Esophagus muscularis mucosa (tissue), 4 donors: ENCODE data around the gene UBTD2. TPM values are rescaled to one million over a fixed set of nuclear protein-coding genes. Genes with fewer than 3 reads are reported as not detected.

Source experiments
- DNase-seq: peaks from one replicate; pipeline ENCODE4 v3.0.0-alpha.2; 2017; ENCODE audit errors: extremely low spot score
- H3K27ac ChIP-seq, 4 donors: fragments of 200-600 bp; sonication (generic); replicated peaks in 1 of 4; 1 replicate in 3 of 4; 2 replicates in 1 of 4; pipeline ENCODE4 v1.5.1; 2016 to 2019; ENCODE audit warnings: mild to moderate bottlenecking in 1 of 4
- H3K27me3 ChIP-seq, 4 donors: fragments of 200-600 bp; sonication (generic); one replicate each; pipeline versions ENCODE4 v1.5.1 to v1.6.0; 2016 to 2019
- H3K36me3 ChIP-seq, 4 donors: fragments of 200-600 bp; sonication (generic); one replicate each; pipeline ENCODE4 v1.5.1; 2016 to 2019
- H3K4me1 ChIP-seq, 4 donors: fragments of 200-600 bp; sonication (generic); one replicate each; pipeline ENCODE4 v1.5.1; 2016 to 2019
- H3K4me3 ChIP-seq, 4 donors: fragments of 200-600 bp; sonication (generic); 1 replicate in 2 of 4; 2 replicates in 2 of 4; pipeline ENCODE4 v1.5.1; 2016 to 2019; ENCODE audit warnings: mild to moderate bottlenecking in 4 of 4, moderate library complexity in 1 of 4
- H3K9me3 ChIP-seq, 4 donors: fragments of 200-600 bp; sonication (generic); 1 replicate in 3 of 4; 2 replicates in 1 of 4; pipeline ENCODE4 v1.5.1; 2016 to 2019
- EP300 ChIP-seq: sonication (generic); formaldehyde crosslinking; IDR thresholded peaks from one replicate; pipeline ENCODE4 v1.6.1; 2017; ENCODE audit warnings: antibody characterized with exemption
- POLR2A ChIP-seq: fragments of 450-650 bp; IDR thresholded peaks from one replicate; pipeline ENCODE4 v1.6.1; 2017; ENCODE audit warnings: antibody characterized with exemption, moderate library complexity, mild to moderate bottlenecking, low read depth
- POLR2AphosphoS5 ChIP-seq, 2 donors: sonication (generic); formaldehyde crosslinking; IDR thresholded peaks; one replicate each; pipeline ENCODE4 v1.6.1; 2017; ENCODE audit warnings: antibody characterized with exemption in 2 of 2
- WGBS: methylation state at CpG from one replicate; pipeline ENCODE4 v1.1.5; 2018; 5-methylcytosine and 5-hydroxymethylcytosine counted together
- intact Hi-C: fragments of 100-400 bp; cut with DNase I; formaldehyde crosslinking; loops from one replicate; pipeline ENCODE4 v1.15.1; 2023
- total RNA-seq, 4 donors: library from RNA; depleted of rRNA; stranded (reverse); fragments of >200 nt; gene quantifications; one replicate each; pipeline versions ENCODE4 v1.1.0 to v1.2.1, GENCODE V29; 2016
- TF ChIP-seq, protein P1 (sequence below), 3 experiments: fragments of 200-600 bp in 2 of 3; fragments of 450-650 bp in 1 of 3; sonication (generic) in 2 of 3; IDR thresholded peaks; one replicate each; pipeline ENCODE4 v1.5.1; 2017 to 2019; ENCODE audit warnings: antibody characterized with exemption in 3 of 3, mild to moderate bottlenecking in 2 of 3, moderate library complexity in 1 of 3

UBTD2 gene
- total RNA-seq, 4 donors from 2014 or later, result 19.4 to 20.0 (median 19.9) TPM

GRCh38 chr5:172223901-172224873 is 59.4 kb downstream of the UBTD2 start:
- intact Hi-C loops, result no loop called here
- Histone ChIP-seq H3K4me3 (no peak overlapping the region), H3K9me3 (peaks cover 0 to 2% (median 0%) of the 10 kb centered on the region in 4 donors), H3K36me3 (peaks cover 0 to 42% (median 12%) of the 10 kb centered on the region in 4 donors), H3K4me1 (no peaks in the 10 kb centered on the region), H3K27ac (no peak overlapping the region), H3K27me3 (no peaks in the 10 kb centered on the region)
- WGBS, result 94% methylated on average over 10 of the region's 10 CpGs
- DNase-seq, result no peak
- TF ChIP-seq POLR2AphosphoS5 (IDR thresholded peaks at IDR 0.05) (no peak), POLR2A (no peak), EP300 (no peak)
- TF ChIP-seq, protein P1, sequence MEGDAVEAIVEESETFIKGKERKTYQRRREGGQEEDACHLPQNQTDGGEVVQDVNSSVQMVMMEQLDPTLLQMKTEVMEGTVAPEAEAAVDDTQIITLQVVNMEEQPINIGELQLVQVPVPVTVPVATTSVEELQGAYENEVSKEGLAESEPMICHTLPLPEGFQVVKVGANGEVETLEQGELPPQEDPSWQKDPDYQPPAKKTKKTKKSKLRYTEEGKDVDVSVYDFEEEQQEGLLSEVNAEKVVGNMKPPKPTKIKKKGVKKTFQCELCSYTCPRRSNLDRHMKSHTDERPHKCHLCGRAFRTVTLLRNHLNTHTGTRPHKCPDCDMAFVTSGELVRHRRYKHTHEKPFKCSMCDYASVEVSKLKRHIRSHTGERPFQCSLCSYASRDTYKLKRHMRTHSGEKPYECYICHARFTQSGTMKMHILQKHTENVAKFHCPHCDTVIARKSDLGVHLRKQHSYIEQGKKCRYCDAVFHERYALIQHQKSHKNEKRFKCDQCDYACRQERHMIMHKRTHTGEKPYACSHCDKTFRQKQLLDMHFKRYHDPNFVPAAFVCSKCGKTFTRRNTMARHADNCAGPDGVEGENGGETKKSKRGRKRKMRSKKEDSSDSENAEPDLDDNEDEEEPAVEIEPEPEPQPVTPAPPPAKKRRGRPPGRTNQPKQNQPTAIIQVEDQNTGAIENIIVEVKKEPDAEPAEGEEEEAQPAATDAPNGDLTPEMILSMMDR (IDR thresholded peaks at IDR 0.05), result no peak

DNA sequence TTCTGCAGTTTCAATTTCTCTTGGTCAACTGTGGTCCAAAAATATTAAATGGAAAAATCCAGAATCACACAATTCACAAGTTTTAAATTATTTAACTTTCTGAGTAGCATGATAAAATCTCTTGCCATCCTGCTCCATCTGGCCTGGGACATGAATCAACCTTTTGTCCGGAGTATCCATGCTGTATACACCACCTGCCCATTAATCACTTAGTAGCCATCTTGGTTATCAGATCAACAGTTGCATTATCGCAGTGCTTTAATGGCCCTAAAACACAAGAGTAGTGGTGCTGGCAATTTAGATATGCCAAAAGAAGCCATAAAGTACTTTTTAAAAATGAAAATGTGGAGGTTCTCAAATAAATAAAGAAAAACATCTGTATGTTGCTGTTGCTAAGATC is 64.3 kb downstream of the UBTD2 start:
- TF ChIP-seq POLR2AphosphoS5 (IDR thresholded peaks at IDR 0.05) (no peak), POLR2A (no peak), EP300 (no peak)
- TF ChIP-seq, protein P1 (IDR thresholded peaks at IDR 0.05), result no peak
- Histone ChIP-seq H3K36me3 (peaks cover 0 to 51% (median 9%) of the 10 kb centered on the region in 4 donors), H3K9me3 (peaks cover 0 to 6% (median 0%) of the 10 kb centered on the region in 4 donors), H3K4me3 (no peak overlapping the region), H3K27me3 (no peaks in the 10 kb centered on the region), H3K27ac (no peak overlapping the region), H3K4me1 (no peaks in the 10 kb centered on the region)
- 97% methylated on average over 2 of the region's 2 CpGs for WGBS
- no peak for DNase-seq
- intact Hi-C loops, result no loop called here

DNA sequence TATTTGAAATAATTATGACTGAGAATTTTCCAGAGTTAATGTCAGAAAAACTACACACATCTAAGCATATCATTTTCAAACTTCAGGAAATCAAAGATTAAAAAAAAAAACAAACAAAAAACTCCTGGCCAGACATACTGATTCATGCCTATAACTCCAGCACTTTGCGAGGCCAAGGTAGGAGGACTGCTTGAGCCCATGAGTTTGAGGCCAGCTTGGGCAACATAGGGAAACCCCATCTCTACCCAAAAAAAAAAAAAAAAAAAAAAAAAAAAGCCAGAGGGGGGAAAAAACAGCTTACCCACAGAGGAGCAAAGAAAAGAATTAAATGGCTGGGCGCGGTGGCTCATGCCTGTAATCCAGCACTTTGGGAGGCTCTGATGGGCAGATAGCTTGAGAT is 67.2 kb downstream of the UBTD2 start:
- no peak for DNase-seq

DNA sequence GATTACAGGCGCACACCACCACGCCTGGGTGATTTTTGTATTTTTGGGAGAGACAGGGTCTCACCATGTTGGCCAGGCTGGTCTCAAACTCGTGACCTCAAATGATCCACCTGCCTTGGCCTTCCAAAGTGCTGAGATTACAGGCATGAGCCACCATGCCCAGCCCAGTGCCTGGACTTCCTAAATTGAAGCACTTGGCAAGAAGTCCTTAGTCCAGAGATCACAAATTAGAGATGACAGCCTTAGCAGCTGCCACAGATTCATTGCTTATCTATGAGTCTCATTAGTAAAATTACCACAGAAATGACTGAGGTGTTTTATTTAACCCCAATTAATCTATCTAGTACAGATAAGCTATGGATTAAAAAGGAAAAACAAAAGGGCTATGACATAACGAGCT is 70.4 kb downstream of the UBTD2 start:
- intact Hi-C loops, result no loop called here
- Histone ChIP-seq H3K4me3 (no peak overlapping the region), H3K9me3 (no peaks in the 10 kb centered on the region), H3K27me3 (no peaks in the 10 kb centered on the region), H3K36me3 (peaks cover 6 to 45% (median 25%) of the 10 kb centered on the region in 4 donors), H3K27ac (no peak overlapping the region), H3K4me1 (no peaks in the 10 kb centered on the region)
- no peak for TF ChIP-seq POLR2AphosphoS5 (IDR thresholded peaks at IDR 0.05)
- no peak for TF ChIP-seq POLR2A
- TF ChIP-seq EP300, result no peak
- TF ChIP-seq, protein P1 (IDR thresholded peaks at IDR 0.05), result no peak
- 90% methylated on average over 4 of the region's 4 CpGs for WGBS
- DNase-seq, result no peak

More for the DNA sequence above, 67.2 kb downstream of the UBTD2 start:
- intact Hi-C loops, result no loop called here
- Histone ChIP-seq H3K27ac (no peak overlapping the region), H3K36me3 (peaks cover 0 to 49% (median 16%) of the 10 kb centered on the region in 4 donors), H3K9me3 (peaks cover 0 to 6% (median 0%) of the 10 kb centered on the region in 4 donors), H3K4me3 (no peak overlapping the region), H3K4me1 (no peaks in the 10 kb centered on the region), H3K27me3 (no peaks in the 10 kb centered on the region)
- WGBS, result 95% methylated on average over 3 of the region's 3 CpGs
- TF ChIP-seq, protein P1 (IDR thresholded peaks at IDR 0.05), result no peak
- no peak for TF ChIP-seq POLR2A
- TF ChIP-seq POLR2AphosphoS5 (IDR thresholded peaks at IDR 0.05), result no peak
- no peak for TF ChIP-seq EP300
